ENCODE measurements around the gene ST7L.

The ST7L gene

GRCh38 chr1:112544011-112544688 lies 74.8 kb downstream of the ST7L start:
- DNase-seq: no peak

DNA sequence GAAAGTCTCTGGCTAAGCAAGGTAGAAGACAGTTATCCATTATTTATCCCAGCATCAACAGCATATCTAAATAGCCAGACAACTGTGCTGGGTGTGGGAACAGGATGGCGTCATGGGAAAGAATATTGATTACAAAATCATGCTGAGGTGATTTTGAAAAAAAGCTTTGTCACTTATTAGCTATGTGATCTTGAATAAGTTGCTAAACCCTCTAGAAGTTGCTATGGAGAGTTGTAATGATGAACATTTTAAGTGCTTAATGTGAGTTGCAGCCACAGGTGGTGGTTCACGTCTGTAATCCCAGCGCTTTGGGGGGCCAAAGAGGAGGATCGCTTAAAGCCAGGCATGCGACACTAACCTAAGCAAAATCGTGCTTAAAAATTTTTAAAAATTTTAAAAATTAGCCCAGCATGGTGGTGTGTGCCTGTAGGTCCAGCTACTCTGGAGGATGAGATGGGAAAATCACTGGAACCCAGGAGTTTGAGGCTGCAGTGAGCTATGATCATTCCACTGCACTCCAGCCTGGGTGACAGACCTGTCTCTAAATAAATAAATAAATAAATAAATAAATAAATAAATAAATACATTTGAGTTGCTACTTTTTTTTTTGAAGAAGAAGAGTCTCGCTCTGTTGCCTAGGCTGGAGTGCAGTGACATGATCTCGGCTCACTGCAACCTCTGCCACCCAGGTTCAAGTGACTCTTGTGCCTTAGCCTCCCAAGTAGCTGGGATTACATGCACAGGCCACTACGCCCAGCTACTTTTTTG lies 76.6 kb downstream of the ST7L start:
- no peak for DNase-seq

DNA sequence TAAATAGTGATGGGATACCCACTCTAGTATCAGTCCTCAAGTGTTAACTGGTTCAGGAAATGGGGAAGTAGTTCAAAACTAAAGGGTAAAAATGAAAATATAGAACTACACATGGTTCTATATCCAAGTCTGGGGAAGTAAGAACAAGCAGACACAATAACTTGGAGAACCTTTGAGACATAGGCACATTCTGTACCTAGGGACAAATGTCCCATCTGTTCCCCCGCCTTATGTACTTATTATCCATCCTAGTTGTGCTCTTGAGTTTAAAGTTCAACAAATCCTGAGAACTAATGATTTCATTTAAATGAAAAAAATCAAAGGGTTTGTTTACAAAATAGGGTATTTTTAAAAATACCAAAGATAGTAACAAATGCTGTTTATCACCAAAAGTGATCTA lies 77.6 kb downstream of the ST7L start:
- no peak for DNase-seq

- no peak for DNase-seq
Observed at GRCh38 chr1:112540226-112540794, 78.6 kb downstream of the ST7L start.

DNA sequence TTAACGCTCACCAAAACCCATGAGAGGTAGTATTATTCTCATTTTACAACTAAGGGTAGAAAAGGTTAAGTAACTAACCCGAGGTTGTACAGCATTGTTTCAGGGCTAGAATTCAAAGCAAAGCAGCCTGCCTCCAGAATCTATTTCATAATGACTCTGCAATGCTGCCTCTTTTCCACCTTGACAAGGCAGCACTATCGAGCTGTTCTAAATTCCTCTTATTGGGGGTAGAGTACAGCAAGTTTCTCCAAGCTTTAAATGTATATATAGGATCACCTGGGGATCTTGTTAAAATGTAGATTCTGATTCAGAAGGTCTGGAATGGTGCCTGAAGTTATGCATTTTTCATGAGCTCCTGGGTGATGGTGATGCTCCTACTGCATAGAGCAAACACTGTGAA lies 80.1 kb downstream of the ST7L start:
- DNase-seq: no peak

GRCh38 chr1:112537456-112537855 lies 81.5 kb downstream of the ST7L start:
- no peak for DNase-seq

GRCh38 chr1:112536561-112536960 lies 82.4 kb downstream of the ST7L start:
- no peak for DNase-seq

- DNase-seq: no peak
Observed at GRCh38 chr1:112533029-112533428, 85.9 kb downstream of the ST7L start.

GRCh38 chr1:112532064-112532463 lies 86.9 kb downstream of the ST7L start:
- no peak for DNase-seq

DNA sequence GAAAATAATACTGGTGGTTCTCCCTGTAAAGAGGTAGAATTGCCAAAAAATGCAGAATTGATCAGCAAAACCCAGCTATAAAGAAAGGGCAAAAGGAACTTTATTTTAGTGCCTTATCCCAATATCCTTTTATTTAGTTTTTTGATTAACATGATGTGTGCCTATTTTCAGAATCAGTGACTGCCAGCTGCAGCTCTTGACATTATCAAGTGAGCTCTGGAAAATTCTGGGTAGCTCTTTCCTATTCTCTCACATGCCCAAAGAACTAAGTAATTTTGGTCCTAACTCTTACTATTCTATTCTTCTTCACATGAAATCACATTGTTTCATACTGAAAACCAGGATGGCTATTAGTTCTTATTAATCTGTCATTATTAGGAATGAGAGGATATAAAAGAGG lies 88.1 kb downstream of the ST7L start:
- DNase-seq: no peak

- DNase-seq: no peak
Observed at GRCh38 chr1:112529301-112529700, 89.6 kb downstream of the ST7L start.

- DNase-seq: no peak
Observed at GRCh38 chr1:112528076-112528475, 90.9 kb downstream of the ST7L start.

GRCh38 chr1:112527266-112528010 lies 91.5 kb downstream of the ST7L start:
- DNase-seq: no peak

GRCh38 chr1:112524986-112525385 lies 94.0 kb downstream of the ST7L start:
- no peak for DNase-seq

DNA sequence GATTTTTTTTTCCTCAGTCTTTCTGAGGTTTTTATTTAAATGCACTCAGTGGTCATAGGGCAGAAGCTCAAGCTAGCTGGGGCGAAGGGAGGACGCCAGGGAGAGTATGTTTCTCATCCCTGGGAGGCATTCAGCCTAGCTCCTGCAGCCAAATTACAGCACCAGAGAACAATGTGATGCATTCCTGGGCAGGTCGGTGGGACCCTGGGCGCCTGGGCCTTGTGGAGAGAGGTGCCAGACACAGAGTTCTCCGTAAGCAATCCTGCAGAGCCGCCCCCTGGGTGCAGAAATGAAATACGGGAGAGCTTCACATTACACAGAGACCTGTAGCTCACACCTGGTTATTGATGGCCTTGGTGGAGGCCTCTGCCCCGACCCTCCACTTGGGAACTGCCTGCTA lies 94.7 kb downstream of the ST7L start:
- DNase-seq: no peak

GRCh38 chr1:112522621-112523020 lies 96.3 kb downstream of the ST7L start:
- no peak for DNase-seq

DNA sequence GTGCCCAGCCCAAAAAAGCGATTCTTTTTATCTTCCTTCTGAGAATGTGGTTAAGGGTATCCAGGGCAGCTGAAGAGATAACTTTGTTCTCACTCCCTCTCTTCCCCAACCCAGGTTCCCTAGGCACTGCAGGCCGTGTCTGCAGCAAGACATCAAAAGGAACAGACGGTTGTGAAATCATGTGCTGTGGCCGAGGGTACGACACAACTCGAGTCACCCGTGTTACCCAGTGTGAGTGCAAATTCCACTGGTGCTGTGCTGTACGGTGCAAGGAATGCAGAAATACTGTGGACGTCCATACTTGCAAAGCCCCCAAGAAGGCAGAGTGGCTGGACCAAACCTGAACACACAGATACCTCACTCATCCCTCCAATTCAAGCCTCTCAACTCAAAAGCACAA lies 98.8 kb downstream of the ST7L start:
- DNase-seq: no peak

- no peak for DNase-seq
Observed at GRCh38 chr1:112518186-112518585, 100.8 kb downstream of the ST7L start.

GRCh38 chr1:112517646-112518045 lies 101.3 kb downstream of the ST7L start:
- DNase-seq: no peak

GRCh38 chr1:112517231-112517630 lies 101.7 kb downstream of the ST7L start:
- no peak for DNase-seq

DNA sequence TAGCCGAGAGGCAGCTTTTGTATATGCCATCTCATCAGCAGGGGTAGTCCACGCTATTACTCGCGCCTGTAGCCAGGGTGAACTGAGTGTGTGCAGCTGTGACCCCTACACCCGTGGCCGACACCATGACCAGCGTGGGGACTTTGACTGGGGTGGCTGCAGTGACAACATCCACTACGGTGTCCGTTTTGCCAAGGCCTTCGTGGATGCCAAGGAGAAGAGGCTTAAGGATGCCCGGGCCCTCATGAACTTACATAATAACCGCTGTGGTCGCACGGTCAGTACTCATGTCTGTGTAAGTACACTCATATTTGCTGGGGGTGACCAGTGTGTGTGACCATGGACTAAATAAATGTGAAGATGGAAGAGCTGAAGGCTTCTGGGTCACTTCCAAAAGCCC lies 102.8 kb downstream of the ST7L start:
- DNase-seq: no peak

DNA sequence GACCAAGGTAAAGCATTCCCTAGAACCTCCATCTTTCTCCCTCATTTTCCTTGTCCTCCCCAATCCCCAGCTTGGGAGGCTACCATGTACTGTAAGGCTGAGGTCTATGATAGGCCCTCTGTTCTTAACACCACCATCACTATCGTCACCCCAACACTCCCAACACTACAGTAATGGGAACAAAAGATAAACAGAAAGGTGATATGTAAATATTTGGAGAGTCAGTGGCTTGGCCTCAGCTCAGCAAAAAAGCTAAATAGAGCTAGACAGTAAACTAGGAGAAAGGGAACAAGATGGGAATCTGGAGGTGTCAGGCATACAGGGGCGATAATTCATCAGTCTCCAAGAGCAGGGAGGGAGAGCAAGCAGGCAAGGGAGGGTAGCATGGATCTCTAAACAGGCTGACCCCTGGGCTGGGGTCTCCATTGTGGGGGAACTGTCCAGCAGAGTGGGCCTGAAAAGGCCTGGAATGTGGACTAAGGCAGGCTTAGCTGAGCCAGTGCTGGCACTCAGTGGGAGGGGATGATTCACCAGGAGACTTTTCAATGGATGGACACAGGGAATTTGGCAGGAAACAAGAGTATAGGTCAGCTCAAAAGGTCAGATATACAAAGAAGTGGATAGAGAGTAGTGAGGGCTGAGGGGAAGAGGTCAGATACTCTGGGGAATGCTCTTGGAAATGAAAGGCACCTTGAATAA lies 103.5 kb downstream of the ST7L start:
- no peak for DNase-seq

DNA sequence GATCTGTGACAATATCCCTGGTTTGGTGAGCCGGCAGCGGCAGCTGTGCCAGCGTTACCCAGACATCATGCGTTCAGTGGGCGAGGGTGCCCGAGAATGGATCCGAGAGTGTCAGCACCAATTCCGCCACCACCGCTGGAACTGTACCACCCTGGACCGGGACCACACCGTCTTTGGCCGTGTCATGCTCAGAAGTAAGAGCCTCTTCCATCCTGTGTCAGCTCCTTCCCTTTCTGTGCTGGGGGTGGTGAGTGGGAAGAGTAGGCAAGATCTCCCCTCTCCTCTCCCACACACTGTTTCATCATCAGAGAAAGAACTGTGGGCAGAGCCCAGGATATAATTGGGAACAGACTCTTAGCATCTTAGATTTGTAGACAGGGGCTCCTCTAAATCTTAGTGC lies 104.0 kb downstream of the ST7L start:
- DNase-seq: no peak
